Adrenal gland (tissue), 5 donors: ENCODE data around the gene CCSER1.

Experiments
- CTCF ChIP-seq, 6 experiments: fragments of 450-650 bp in 4 of 6; fragments of 200-600 bp in 2 of 6; sonication (generic) in 1 of 6; IDR thresholded peaks; 1 replicate in 5 of 6; 2 replicates in 1 of 6; pipeline versions ENCODE4 v1.5.1 to v1.8.0; 2016 to 2021; ENCODE audit warnings: antibody characterized with exemption in 6 of 6, mild to moderate bottlenecking in 2 of 6, moderate library complexity in 1 of 6
- POLR2A ChIP-seq, 2 donors: fragments of 450-650 bp; IDR thresholded peaks; one replicate each; pipeline ENCODE4 v1.6.1; 2017; ENCODE audit warnings: antibody characterized with exemption in 2 of 2, mild to moderate bottlenecking in 2 of 2, moderate library complexity in 1 of 2
- donor health status: DM: no; HTN: no; CAD: no.

GRCh38 chr4:90537491-90537890 is 410.3 kb downstream of the CCSER1 start:
- no peak for TF ChIP-seq POLR2A (IDR thresholded peaks at IDR 0.05)
- TF ChIP-seq CTCF (IDR thresholded peaks at IDR 0.05) = no peak
